Gastroesophageal sphincter (tissue), 4 donors: ENCODE data around the gene EIF3CL. TPM values are rescaled to one million over a fixed set of nuclear protein-coding genes. Genes with fewer than 3 reads are reported as not detected.
"Not testable (repeated sequence)": the region's sequence is repeated elsewhere in the genome, so short reads cannot be mapped to it uniquely, and the experiment has no call there.

Experiments used
- ATAC-seq: fragments of 150-250 bp; one replicate; pipeline ENCODE4 v1.9.1; 2016; ENCODE audit warnings: mild to moderate bottlenecking, moderate library complexity
- H3K27ac ChIP-seq, 4 donors: fragments of 200-600 bp; sonication (generic) in 3 of 4; 1 replicate in 3 of 4; 2 replicates in 1 of 4; pipeline ENCODE4 v1.5.1; 2016 to 2019
- H3K27me3 ChIP-seq: fragments of 200-600 bp; sonication (generic); one replicate; pipeline ENCODE4 v1.5.1; 2019
- H3K36me3 ChIP-seq, 2 donors: fragments of 200-600 bp; sonication (generic); one replicate each; pipeline ENCODE4 v1.5.1; 2019; ENCODE audit warnings: control low read depth in 1 of 2
- H3K4me1 ChIP-seq, 3 donors: fragments of 200-600 bp; sonication (generic); 1 replicate in 2 of 3; 2 replicates in 1 of 3; pipeline ENCODE4 v1.5.1; 2016 to 2019; ENCODE audit warnings: control low read depth in 2 of 3
- H3K4me3 ChIP-seq, 2 donors: fragments of 200-600 bp; sonication (generic); one replicate each; pipeline ENCODE4 v1.5.1; 2019; ENCODE audit warnings: mild to moderate bottlenecking in 1 of 2, moderate library complexity in 1 of 2
- H3K9me3 ChIP-seq, 3 donors: fragments of 200-600 bp; sonication (generic); one replicate each; pipeline ENCODE4 v1.5.1; 2017 to 2019; ENCODE audit warnings: control low read depth in 2 of 3
- WGBS, 2 donors: methylation state at CpG; one replicate each; pipeline ENCODE4 v1.1.5; 2018; ENCODE audit warnings: low coverage in 1 of 2; 5-methylcytosine and 5-hydroxymethylcytosine counted together
- total RNA-seq, 4 donors: library from RNA; depleted of rRNA; stranded (reverse); fragments of >200 nt; gene quantifications; one replicate each; pipeline ENCODE4 v1.1.0, GENCODE V29; 2016

Gene EIF3CL, protein sequence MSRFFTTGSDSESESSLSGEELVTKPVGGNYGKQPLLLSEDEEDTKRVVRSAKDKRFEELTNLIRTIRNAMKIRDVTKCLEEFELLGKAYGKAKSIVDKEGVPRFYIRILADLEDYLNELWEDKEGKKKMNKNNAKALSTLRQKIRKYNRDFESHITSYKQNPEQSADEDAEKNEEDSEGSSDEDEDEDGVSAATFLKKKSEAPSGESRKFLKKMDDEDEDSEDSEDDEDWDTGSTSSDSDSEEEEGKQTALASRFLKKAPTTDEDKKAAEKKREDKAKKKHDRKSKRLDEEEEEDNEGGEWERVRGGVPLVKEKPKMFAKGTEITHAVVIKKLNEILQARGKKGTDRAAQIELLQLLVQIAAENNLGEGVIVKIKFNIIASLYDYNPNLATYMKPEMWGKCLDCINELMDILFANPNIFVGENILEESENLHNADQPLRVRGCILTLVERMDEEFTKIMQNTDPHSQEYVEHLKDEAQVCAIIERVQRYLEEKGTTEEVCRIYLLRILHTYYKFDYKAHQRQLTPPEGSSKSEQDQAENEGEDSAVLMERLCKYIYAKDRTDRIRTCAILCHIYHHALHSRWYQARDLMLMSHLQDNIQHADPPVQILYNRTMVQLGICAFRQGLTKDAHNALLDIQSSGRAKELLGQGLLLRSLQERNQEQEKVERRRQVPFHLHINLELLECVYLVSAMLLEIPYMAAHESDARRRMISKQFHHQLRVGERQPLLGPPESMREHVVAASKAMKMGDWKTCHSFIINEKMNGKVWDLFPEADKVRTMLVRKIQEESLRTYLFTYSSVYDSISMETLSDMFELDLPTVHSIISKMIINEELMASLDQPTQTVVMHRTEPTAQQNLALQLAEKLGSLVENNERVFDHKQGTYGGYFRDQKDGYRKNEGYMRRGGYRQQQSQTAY
- total RNA-seq, result 100 to 1,000 TPM in 3 of 4 donors, 10 to 100 TPM in 1; 96.5 to 180 (median 105) TPM

DNA sequence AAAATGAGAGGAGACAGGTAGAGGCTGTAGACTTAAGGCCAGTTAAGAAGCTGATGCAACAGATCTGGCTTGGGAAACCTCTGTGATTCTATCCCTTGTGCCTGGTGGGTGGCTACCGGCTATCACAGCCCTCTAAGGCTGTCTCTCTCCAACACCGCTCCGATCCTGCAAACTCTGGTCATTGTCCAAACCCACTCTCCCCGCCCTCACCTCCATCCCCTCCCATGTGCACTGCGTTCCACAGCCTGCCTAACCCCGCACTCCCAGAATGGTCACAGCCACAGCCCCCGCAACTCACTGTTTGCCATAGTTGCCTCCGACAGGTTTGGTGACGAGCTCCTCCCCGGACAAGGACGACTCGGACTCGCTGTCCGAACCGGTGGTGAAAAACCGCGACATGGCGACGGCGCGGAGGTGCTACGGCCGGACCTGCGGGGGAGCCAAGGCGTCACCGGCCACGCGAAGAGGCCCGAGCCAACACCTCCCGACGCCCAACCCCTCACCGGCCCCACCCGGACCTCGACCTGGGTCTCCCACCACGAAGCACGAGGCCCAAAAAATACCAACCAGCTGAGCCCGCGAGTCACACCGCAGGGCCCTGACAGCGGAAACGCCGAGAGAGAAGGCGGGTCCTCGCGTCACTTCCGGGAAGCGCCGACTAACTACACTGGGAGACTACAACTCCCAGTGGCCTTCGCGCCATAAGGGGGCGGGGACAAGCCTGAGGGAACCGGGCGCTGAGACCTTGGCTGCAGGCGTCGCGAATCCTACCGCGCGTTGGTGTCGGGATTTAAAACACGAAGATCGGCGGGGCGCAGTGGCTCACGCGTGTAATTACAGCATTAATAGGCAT is at the start of gene EIF3CL:
Gene EIF3CL, minus strand, starts transcription at position 622 of the 853 bp plus-strand sequence. Its CDS starts 223 bp downstream, at position 399.
- not testable (repeated sequence) for H3K4me1 ChIP-seq, H3K27ac ChIP-seq, H3K36me3 ChIP-seq, H3K27me3 ChIP-seq, H3K9me3 ChIP-seq
- ATAC-seq, result peak; percentile 100
- peak within 1 kb of the TSS in 1 of 2 donors; percentile 32 for H3K4me3 ChIP-seq
- no CpG with 5 or more reads among the region's 66 CpGs for whole genome bisulfite sequencing, 2 donors

DNA sequence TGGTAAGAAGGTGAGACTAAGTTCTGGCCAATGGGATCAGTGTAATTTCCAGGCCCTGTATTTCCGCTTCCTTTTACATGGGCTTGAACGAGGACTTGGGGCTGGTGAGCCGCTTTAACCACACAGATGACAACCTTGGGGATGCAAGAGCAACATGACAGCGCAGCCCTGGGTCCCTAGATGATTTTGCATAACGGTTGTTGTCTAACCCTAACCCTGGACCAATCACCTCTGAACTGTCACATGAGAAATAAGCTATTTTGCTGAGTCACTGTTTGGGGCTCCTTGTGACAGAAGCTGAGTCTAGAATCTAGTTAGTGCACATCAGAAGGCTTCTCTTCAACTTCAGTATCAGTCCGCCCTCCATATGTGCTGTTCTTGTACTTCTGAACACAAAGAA is 43.4 kb upstream of the EIF3CL start:
- not testable (repeated sequence) for H3K36me3 ChIP-seq, H3K27me3 ChIP-seq, H3K9me3 ChIP-seq, H3K4me1 ChIP-seq, ATAC-seq, H3K27ac ChIP-seq, H3K4me3 ChIP-seq
- WGBS, 2 donors, result no CpG with 5 or more reads among the region's 6 CpGs

DNA sequence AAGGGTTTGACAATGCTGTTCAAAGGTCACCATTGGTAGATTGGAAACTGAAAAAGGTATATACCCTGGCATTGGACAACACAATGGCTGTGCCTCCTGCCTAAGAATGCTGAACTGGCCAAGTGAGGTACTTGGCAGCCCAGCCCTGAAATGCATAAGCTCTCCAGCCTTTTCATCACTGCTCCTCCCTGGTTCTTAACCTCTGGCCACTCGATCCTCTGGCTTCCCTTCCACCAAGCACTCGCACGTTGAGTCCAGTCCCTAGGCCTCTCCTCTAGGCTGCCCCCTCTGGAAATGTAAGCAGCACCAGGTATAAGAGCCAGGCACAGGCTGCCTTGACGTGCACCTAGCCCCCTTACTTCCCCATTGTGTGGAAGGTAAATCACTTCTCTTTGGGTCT is 42.7 kb upstream of the EIF3CL start:
- not testable (repeated sequence) for H3K4me1 ChIP-seq, H3K27ac ChIP-seq, H3K27me3 ChIP-seq, ATAC-seq, H3K4me3 ChIP-seq, H3K9me3 ChIP-seq, H3K36me3 ChIP-seq
- WGBS, 2 donors, result no CpG with 5 or more reads among the region's 4 CpGs

DNA sequence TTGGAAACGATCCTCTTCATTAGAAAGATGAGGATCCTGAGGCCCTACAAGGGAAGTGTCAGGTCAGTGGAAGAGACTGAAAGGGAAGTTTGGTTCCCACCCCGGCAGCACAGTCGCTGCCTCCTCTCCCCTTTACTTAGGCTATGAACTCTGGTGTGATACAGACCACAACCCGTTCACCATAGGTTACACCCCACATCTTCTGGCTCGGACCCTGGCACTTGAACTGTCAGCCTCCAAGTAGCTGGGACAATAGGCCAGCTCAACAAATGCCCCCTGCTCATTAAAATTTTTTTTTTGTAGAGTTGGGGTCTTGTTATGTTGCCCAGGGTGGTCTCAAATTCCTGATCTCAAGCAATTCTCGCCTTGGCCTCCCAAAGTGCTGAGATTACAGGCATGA is 40.3 kb upstream of the EIF3CL start:
- WGBS, 2 donors, result no CpG with 5 or more reads among the region's 6 CpGs
- not testable (repeated sequence) for H3K36me3 ChIP-seq, H3K27ac ChIP-seq, H3K4me1 ChIP-seq, H3K27me3 ChIP-seq, H3K9me3 ChIP-seq, ATAC-seq, H3K4me3 ChIP-seq

DNA sequence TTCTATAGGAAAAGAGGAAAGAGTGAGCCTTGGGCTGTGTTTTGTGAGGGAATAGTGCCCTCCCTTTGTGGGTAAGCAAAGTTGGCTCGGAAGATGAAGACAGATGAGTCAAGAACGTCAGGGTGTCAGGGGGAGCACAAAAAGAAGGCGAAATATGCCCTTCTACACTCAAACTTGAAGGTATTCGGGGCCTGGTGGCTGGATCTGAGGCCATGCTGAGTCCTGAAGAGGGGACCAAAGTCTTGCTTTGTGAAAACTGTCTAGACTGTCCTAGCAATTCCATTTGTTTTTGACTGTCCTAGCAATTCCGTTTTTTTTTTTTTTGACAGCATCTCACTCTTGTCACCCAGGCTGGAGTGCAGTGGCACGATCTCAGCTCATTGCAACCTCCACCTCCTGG is 35.3 kb upstream of the EIF3CL start:
- not testable (repeated sequence) for H3K27me3 ChIP-seq, ATAC-seq, H3K27ac ChIP-seq, H3K36me3 ChIP-seq, H3K9me3 ChIP-seq, H3K4me3 ChIP-seq, H3K4me1 ChIP-seq
- 62% methylated on average over 2 to 3 of the region's 6 CpGs for WGBS, 2 donors

DNA sequence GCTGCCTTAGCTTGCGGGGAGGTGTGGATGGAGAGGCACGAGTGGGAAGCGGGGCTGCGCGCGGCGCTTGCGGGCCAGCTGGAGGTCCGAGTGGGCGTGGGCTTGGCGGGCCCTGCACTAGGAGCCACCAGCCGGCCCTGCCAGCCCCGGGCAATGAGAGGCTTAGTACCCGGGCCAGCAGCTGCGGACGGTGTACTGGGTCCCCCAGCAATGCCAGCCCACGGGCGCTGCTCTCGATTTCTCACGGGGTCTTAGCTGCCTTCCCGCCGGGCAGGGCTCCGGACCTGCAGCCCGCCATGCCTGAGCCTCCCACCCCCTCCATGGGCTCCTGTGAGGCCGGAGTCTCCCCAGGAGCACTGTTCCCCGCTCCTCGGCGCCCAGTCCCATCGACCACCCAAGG is 31.7 kb upstream of the EIF3CL start:
- not testable (repeated sequence) for H3K4me3 ChIP-seq, H3K27ac ChIP-seq, H3K4me1 ChIP-seq, H3K27me3 ChIP-seq, ATAC-seq, H3K9me3 ChIP-seq, H3K36me3 ChIP-seq
- WGBS, 2 donors, result no CpG with 5 or more reads among the region's 29 CpGs

DNA sequence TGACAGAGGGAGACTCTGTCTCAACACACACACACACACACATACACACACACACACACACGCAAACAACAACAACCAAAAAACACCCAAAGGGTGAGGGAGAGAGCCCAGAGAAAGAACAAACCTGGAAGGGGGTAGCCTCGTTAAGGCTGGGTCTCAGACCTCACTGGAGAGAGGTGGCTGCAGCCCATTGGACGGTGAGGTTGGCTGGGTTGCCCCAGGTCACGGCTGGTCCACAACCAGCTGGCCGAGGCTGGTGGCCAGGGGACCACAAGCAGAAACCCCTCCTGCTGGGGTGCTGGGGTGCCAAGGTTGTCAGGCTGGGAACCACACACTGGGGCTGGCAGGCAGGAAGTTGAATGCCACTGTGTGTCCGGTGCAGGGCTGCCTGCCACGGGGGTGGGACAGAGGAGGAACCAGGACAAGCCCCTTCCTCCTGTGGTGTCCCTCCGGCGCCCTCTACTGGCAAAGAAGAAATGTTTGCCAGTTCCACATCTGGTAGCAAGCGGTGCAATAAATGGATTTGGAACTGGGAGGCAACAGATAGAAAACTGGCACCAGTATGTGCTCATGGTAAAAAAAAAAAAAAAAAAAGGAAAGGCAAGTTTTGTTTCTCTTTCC is 22.5 kb upstream of the EIF3CL start:
- no CpG with 5 or more reads among the region's 10 CpGs for WGBS, 2 donors
- H3K27me3 ChIP-seq, result not testable (repeated sequence)
- ATAC-seq, result peak; percentile 94

DNA sequence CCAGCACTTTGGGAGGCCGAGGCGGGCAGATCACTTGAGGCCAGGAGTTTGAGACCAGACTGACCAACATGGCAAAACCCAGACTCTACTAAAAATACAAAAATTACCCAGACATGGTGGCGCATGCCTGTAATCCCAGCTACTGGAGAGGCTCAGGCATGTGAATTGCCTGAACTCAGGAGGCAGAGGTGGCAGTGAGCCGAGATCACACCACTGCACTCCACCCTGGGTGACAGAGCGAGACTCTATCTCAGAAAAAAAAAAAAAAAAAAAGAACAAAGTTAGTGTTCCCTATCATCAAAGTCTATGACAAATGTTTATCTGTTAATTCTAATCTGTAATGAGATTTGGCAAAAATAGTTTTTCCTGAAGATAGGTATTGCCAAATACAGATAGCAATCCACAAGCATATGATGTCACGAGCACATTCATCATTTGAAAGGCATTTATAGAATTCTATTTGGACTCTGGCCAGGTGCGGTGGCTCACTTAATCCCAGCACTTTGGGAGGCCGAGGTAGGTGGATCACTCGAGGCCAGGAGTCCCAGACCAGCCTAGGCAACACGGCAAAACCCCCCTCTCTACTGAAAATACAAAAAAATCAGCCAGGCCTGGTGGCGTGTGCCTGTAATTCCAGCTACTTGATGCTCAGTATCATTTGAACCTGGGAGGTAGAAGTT is 17.6 kb upstream of the EIF3CL start:
- H3K9me3 ChIP-seq, H3K27ac ChIP-seq, H3K36me3 ChIP-seq, ATAC-seq, H3K4me1 ChIP-seq, H3K4me3 ChIP-seq, H3K27me3 ChIP-seq: not testable (repeated sequence)
- no CpG with 5 or more reads among the region's 11 CpGs for WGBS, 2 donors

More for the DNA sequence above, 22.5 kb upstream of the EIF3CL start:
- H3K27ac ChIP-seq, H3K9me3 ChIP-seq, H3K36me3 ChIP-seq, H3K4me1 ChIP-seq, H3K4me3 ChIP-seq: not testable (repeated sequence)

DNA sequence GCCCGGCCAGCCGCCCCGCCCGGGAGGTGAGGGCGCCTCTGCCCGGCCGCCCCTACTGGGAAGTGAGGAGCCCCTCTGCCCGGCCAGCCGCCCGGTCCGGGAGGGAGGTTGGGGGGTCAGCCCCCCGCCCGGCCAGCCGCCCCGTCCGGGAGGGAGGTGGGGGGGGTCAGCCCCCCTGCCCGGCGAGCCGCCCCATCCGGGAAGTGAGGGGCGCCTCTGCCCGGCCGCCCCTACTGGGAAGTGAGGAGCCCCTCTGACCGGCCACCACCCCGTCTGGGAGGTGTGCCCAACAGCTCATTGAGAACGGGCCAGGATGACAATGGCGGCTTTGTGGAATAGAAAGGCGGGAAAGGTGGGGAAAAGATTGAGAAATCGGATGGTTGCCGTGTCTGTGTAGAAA is 13.4 kb upstream of the EIF3CL start:
- H3K4me3 ChIP-seq, ATAC-seq: not testable (repeated sequence)
- no CpG with 5 or more reads among the region's 30 CpGs for WGBS, 2 donors

DNA sequence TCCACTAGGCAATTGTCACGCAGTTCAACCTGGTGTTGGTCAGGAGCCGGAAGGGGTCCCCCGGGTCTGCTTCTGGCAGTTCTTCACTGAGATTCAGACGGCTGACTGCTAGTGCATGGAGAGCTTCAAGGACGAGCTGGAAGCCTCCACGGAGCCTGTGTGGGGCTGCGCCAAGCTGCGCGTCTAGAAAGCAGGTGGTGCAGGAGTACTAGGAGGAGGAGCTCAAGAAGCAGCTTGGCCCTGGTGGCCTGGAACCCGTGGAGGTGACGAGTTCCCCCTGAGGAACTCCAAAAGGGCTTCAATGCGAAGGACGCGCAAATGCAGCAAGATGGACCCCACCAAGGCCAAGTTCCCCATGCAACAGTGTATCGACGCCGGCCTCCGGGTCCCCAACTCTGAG is 10.9 kb upstream of the EIF3CL start:
- not testable (repeated sequence) for H3K4me3 ChIP-seq, H3K4me1 ChIP-seq, ATAC-seq, H3K27ac ChIP-seq, H3K27me3 ChIP-seq, H3K36me3 ChIP-seq, H3K9me3 ChIP-seq
- 100% methylated on average over 2 of the region's 18 CpGs; no CpG with 5 or more reads in 1 of the 2 donors for WGBS, 2 donors

More for the DNA sequence above, 13.4 kb upstream of the EIF3CL start:
- H3K27ac ChIP-seq, H3K36me3 ChIP-seq, H3K9me3 ChIP-seq, H3K4me1 ChIP-seq, H3K27me3 ChIP-seq: not testable (repeated sequence)

DNA sequence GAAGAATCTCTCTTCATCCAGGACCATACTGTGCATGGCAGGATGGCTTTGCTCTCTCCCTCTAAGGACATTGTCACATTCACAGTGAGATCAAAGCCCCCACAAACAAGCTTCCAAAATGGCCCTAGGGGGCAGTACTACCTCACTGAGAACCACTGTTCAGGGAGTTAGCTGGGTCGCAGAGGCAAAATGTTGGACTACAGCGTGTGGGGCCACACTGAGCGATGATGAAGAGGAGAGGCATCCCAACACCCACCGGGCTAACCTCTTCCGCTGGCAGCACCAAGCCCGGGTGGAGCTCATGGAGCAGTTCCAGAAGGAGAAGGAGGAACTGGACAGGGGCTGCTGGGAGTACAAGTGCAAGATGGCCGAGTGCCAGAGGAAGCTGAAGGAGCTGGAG is 9.9 kb upstream of the EIF3CL start:
- no CpG with 5 or more reads among the region's 7 CpGs for WGBS, 2 donors
- not testable (repeated sequence) for H3K4me3 ChIP-seq, H3K27ac ChIP-seq

DNA sequence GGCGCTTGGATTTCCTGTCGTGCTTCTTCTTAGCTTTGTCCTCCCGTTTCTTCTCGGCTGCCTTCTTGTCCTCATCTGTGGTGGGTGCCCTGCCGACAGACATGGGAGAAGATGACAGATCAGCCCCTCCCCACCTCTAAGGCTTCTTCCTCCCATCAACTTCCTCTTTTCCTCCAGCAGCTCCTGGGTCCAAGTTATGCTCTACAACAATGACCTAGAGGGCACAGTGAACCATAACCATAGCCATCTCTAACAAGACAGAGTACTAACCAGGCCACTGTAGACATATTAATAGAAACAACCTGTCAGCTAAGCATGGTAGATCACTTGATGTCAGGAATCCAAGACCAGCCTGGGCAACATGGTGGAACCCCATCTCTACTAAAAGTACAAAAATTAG is 11.6 kb downstream of the EIF3CL start:
- H3K36me3 ChIP-seq, H3K27me3 ChIP-seq, H3K27ac ChIP-seq, H3K4me3 ChIP-seq, H3K9me3 ChIP-seq, ATAC-seq, H3K4me1 ChIP-seq: not testable (repeated sequence)
- WGBS, 2 donors, result no CpG with 5 or more reads among the region's 5 CpGs

More for the DNA sequence above, 9.9 kb upstream of the EIF3CL start:
- not testable (repeated sequence) for H3K4me1 ChIP-seq, H3K27me3 ChIP-seq, H3K9me3 ChIP-seq, H3K36me3 ChIP-seq, ATAC-seq
